ENCODE data around the gene ISG20L2.
A peak's percentile ranks its signal among the peaks of the same experiment; 100 is the strongest.
"Not testable (repeated sequence)": the region's sequence is repeated elsewhere in the genome, so short reads cannot be mapped to it uniquely, and the experiment has no call there.

ISG20L2 gene, protein sequence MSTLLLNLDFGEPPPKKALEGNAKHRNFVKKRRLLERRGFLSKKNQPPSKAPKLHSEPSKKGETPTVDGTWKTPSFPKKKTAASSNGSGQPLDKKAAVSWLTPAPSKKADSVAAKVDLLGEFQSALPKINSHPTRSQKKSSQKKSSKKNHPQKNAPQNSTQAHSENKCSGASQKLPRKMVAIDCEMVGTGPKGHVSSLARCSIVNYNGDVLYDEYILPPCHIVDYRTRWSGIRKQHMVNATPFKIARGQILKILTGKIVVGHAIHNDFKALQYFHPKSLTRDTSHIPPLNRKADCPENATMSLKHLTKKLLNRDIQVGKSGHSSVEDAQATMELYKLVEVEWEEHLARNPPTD

DNA sequence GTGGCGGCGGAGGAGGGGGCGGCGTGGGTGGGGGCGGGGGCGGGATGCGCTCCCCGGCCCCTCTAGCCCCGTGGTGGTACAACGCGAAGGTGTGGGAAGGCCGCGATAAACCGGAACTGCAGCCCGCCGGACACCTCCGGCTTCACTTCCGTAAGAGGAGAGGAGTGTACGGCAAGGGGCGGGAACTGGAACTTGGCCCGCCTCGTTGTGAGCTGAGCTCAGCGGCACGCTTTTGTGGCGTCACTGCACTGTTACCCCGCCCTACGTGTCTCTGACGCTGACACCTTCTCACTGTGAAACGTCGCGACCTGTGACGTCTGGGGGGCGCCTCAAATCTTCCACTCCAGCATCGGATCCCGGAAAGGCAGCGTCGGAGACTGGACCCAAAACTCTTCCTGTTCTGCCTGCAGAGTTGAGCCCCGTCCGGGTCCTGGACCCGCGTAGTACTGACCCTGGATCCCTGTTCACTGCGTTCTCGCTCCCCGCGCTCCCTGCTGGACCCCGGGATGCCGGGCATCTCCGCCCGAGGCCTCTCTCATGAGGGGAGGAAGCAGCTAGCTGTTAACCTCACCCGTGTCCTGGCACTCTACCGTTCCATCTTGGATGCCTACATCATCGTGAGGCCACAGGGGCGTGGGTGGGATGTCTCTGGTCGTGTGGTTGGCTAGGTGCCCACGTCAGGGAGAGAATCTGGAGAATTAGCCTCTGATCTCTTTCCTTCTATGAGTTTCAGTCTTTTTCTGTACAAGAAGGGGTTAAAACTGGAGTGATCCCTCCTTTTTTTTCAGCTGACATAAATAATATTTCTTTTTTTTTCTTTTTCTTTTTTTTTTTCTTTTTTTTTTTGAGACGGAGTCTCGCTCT, at the start of gene ISG20L2:
Gene ISG20L2 (minus strand): TSS at position 168 of the 864 bp plus-strand sequence. CDS start 1,114 bp downstream, outside the sequence.
- peak; percentile 93 for DNase-seq (ENCODE audit: low spot score)

DNA sequence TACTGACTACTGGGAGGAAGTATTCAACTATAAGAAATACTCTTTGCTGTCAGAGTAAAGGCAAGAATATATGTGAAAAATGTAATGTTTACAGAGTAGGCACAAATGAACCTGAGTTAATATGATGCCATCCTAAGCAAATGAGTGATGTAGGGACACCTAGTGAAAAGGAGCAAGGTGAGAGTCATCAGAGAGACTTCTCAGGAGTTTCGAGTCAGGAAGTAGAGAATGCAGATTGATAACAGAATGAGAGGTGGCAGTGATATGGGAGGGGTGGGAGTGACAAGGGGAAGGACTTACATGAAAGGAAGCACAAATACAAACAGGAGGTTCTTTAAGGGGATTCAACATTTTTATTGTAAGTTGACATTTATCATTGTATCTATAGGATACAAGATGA, 49.0 kb upstream of the ISG20L2 start:
- no peak for DNase-seq (ENCODE audit: low spot score)

DNA sequence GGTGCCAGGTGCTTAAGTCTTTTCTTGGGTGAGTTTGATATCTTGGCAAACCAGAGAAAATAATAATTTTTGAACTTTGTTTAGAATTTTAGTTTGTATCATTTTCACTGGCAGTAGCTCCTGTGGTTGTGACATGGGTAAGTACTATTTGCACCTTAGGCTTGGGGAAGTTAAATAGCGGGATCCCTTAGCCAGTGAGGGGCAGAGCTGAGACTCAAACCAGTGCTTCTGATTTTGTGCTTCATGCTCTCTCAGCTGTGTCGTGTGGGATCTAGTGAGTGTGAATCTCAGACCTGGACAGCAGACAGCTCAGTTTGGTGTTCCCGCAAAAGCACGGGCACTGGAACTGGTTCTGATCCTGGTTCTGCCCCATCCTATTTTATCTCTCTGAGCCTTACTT, 48.4 kb upstream of the ISG20L2 start:
- no peak for DNase-seq (ENCODE audit: low spot score)

DNA sequence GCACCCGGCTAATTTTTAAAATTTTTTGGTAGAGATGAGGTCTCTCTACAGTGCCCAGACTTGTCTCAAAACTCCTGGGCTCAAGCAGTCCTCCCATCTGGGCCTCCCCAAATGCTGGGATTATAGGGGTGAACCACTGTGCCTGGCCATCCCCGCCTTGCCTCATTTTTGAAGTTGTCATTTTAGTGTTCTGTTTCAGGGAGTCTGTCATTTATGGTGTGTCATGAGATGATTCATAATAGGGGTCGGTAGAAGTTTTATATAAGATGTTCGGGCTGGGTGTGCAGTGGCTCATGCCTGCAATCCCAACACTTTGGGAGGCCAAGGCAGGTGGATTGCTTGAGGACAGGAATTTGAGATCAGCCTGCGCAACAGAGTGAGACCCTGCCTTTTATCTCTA, 47.2 kb upstream of the ISG20L2 start:
- no peak for DNase-seq (ENCODE audit: low spot score)

DNA sequence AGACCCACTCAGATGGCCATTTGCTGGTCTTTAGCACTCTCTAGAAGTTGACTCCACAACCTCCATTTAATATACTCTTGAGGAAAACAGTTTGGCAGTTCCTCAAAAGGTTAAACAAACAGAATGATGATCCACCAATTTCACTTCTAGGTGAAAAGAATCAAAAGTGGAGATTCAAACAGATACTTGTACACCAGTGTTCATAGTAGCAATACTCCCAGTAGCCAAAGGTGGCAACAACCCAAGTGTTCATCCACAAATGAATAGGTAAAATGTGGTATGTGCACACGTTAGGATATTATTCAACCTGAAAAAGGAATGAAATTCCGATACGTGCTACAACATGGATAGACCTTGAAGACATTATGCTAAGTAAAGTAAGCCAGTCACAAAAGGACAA, 45.0 kb upstream of the ISG20L2 start:
- DNase-seq (ENCODE audit: low spot score), result no peak

DNA sequence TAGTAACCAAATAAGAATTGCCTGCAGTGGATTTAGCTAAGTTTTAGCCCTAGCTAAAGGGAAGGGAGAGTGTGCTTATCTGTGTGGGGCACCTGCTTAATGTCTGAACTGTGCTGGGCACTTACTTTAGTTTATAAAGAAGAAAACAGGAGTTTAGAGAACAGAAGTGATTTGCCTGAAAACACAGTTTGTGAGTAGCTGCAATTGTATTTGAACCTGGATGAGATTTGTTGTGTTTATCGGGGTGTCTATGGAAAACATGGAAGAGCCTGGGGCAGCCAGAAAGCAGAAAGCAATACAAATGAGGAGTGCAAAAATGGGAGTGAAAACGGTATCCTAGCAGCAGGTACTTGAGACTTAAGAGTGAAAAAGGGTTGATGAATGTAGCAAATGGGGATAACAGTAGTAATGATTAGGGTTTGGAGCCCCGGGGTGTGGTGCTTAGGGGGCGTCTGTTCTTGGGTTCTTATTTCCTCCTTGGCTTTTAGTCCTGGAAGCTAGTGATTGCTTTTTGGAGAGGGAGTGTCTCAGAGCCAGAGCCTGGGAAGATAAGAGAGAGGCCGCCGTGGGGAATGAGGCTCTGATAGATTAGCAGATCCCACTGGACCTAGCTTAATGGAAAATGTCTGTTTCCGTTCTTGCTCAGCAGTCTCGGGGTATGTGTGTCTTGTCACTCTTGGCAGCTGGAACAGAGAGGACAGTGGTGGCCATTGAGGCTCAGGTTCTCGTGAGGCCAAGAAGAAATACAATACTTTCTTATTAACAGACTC, 44.3 kb upstream of the ISG20L2 start:
- DNase-seq (ENCODE audit: low spot score), result peak; percentile 65

DNA sequence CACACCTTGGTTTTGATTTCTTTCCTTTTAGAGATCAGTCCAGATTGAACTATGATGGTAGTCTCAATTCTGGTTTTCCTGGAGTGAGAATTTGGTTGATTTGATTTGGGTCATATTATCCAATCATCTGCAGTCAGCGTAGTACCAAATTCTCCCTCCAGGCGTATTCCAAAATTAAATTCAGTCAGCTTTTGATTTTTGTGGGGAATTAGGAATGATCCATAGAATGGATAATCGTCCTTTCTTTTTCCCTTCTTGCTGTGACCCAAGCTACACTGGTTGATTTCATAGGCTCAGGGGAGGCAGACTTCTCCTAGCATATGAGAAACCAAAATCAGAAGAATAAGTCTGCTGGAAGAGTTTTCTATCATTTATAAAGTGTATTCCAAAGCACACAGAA, 43.7 kb upstream of the ISG20L2 start:
- DNase-seq (ENCODE audit: low spot score), result no peak

DNA sequence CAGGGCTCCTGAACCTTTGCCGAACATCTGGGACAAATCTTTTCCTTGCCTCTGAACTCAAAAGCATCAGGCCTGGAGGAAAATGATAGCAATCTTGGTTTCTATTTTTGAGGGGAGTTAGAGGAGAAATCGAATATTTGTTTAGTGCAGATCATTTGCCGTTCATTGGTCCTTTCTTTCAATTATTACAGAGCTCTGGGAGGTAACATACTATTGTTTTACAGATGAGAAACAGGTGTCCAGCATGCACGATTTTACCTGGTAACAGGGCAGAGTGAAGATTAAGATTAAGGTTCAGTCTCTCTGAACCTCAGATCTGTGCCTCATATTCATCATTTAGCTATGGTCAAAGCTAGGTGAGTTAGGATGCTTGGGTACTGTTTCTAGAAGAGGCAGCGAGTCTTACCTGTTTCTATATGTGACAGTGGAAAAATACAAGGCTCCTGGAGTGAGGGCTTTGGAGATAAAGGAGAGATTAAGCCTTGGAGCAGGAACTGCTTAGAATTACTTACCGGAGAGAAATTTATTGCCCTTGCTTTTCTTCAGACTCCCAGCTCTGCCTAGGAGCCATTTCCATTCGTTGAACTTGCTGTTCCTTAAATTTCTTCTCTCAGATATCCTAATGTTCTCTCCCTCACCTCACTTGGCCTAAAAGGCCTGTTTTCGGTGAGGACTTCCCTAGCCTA, 40.2 kb upstream of the ISG20L2 start:
- no peak for DNase-seq (ENCODE audit: low spot score)

DNA sequence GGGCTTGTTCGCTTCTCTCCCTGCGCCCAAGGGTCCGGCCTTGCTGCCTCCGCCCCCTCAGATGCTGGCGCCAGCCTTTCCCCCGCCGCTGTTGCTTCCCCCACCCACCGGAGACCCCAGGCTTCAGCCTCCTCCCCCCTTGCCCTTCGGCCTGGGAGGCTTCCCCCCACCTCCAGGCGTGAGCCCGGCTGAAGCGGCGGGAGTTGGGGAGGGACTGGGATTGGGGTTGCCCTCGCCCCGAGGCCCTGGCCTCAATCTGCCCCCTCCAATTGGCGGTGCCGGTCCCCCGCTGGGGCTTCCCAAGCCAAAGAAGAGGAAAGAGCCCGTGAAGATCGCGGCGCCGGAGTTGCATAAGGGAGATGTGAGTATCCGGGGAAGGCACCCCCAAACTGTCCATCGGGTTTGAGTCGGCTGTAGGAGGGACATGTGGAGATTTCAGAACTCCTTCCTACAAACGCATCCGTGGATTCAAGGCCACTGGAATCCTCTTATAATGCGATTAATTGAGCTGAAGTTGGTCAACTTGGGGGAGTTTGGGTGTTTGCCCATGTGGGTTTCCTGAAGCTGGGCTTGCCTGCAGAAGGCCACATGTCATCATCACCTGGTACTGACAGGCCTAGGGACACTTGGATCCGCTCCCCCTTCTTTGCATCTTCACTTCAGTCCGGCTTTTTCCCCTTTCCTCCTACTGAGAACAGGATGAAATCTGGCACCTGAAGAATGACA, 39.5 kb upstream of the ISG20L2 start:
- peak; percentile 64 for DNase-seq (ENCODE audit: low spot score)

DNA sequence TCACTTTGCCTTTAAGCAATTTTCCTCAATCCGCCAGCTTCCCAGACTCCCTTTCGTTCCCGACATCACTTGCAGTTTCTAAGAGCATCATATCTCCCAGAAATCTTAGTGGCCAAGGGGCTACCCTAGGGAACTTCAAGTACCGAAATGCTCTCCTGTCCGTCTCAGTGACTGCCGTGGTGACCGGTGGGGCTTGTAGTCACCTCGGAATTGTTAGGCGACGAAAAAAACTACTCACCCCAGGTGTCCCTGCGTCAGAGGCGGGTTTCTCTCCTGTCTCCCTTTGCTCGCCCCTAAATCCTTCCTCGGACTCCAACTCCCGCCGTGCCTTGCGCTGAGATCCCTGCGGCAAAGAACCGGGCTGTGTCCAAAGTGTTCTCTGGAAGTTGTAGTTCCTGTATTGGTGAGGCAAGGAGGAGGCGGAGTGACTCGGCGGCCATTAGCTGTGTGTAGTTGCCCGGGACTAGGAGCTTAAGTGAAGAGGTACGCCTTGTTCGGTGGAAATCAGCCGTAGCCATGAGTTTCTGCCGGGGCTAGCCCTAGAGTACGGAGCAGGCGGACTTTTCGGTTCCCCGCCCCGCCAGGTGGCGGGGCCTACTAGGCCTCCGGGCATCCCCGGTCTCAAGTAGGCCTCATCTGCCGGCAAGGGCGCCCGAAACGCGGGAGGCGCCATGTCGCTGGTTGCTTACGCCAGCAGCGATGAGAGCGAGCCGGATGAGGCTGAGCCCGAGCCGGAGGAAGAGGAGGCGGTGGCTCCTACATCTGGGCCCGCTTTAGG, 38.7 kb upstream of the ISG20L2 start, which contains the start of gene PRCC:
Gene PRCC (plus strand): TSS at position 435 of the 778 bp plus-strand sequence. CDS start 237 bp downstream, at position 672.
- DNase-seq (ENCODE audit: low spot score), result peak; percentile 100

DNA sequence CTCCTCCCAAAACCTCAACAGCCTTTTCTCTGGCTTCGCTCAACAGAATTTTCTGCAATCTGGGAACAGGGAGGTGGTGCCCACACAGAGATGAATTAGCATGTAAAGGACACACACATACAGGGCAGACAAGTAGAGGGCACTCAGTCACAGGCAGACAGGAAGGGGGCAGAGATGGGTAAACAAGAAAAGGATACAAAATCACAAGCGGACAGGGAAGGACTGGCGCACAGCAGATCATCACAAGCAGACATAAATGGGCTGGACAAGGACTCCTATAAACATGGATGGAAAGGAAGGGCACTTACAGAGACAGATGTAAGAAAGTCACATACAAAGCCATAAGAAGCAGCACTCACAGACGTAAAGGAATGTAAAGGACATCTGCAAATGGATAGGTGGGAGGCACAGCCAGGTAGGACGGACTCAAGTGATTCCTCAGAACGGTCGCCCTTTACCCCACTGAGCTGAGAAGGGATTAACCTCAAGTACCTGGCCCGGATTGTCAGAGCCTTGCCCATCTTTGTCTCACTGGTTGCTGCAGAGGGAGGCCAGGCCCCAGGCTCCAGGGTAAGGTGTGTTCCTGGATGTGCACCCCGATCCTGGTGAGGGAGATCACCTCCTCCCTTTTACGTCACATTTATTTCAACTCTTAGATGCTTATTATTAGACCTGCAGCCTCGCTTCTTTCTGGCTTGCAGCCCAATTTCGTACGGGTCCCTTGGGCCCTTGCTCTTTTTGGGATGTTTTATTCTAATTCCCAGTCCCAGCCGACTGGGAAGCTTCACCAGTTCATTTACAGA, 37.9 kb upstream of the ISG20L2 start:
- peak; percentile 60 for DNase-seq (ENCODE audit: low spot score)

DNA sequence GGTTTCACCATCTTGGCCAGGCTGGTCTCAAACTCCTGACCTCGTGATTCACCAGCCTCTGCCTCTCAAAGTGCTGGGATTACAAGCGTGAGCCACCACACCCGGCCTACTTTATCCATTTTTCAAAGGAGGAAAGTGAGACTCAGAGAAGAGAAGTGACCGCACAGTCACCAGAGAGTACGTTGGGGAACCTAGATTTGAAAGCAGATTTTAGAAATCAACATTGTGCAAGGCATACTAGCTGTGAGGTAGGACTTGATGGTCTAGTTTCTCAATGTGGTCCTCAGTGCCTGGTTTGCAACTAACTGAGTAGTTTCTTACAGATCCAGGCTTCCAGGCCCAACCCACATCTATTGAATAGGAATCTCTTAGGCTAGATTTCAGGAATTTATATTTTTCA, 37.1 kb upstream of the ISG20L2 start:
- DNase-seq (ENCODE audit: low spot score), result no peak

DNA sequence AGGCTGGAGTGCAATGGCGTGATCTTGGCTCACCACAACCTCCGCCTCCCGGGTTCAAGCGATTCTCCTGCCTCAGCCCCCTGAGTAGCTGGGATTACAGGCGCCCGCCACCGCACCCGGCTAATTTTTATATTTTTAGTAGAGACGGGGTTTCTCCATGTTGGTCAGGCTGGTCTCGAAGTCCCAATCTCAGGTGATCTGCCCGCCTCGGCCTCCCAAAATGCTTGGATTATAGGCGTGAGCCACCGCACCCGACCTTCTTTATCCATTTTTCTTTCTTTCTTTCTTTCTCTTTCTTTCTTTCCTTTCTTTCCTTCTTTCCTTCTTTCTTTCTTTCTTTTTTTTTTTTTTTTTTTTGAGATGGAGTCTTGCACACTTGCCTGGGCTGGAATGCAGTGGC, 36.6 kb upstream of the ISG20L2 start:
- DNase-seq (ENCODE audit: low spot score), result not testable (repeated sequence)

DNA sequence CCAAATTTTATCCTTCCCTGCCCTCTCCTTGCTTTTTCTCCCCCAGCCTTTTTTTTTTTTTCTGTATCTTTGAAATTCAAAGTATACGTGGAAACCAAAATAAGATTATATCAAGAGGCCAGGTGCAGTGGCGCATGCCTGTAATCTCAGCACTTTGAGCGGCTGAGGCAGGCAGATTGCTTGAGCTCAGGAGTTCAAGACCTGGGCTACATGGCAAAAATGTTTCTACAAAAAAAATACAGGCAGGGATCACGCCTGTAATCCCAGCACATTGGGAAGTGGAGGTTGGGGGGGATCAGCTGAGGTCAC, 32.2 kb upstream of the ISG20L2 start:
- DNase-seq (ENCODE audit: low spot score), result no peak

DNA sequence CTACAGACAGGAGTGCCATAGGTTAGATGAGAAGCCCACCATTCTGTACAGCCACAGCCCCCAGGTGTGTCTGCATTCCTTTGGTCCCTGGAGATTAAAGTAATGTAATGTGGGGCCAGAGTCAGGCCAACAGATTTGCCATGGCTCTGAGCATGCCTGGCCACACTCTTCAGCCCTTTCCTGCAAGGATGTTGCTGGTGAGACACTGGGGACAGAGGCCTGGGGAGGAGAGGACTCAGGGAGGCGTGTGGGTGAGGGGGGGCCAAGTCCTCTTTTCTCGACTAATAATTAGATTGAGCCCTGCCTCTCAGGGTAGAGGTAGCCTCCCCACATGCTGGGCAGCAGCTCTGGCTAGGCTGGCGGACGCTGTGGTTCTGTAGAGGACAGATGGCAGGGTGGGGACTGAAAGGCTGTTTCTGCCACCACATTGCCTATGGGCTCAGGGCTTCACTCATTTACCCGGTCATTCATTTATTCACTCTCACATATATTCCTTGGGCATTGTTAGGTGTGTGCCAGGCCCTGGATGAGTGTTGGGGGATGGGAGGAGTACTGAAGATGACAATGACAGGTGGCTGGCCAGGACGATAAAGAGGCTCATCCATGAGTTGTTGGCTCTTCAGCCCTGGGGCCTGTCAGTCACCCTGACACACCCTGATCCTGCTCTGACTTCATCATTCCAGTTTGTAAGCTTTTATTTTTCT, 31.7 kb upstream of the ISG20L2 start:
- no peak for DNase-seq (ENCODE audit: low spot score)

DNA sequence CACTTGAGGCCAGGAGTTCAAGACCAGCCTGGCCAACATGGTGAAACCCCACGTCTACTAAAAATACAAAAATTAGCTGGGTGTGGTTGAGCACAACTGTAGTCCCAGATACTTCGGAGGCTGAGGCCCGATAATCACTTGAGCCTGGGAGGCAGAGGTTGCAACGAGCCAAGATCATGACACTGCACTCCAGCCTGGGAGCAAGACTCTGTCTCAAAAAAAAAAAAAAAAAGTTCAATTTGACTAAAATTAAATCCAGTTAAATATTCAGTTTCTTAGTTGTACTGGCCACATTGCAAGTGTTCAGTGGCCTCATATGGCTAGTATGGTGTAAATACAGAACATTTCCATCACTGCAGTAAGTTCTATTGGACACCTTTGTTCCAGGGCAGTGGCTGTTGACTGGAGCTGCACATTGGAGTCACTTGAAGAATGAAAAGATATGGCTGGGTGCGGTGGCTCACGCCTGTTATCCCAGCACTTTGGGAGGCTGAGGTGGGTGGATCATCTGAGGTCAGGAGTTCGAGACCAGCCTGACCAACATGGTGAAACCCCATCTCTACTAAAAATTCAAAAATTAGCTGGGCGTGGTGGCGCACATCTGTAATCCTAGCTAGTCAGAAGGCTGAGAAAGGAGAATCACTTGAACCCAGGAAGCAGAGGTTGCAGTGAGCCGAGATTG, 29.1 kb upstream of the ISG20L2 start:
- not testable (repeated sequence) for DNase-seq (ENCODE audit: low spot score)

DNA sequence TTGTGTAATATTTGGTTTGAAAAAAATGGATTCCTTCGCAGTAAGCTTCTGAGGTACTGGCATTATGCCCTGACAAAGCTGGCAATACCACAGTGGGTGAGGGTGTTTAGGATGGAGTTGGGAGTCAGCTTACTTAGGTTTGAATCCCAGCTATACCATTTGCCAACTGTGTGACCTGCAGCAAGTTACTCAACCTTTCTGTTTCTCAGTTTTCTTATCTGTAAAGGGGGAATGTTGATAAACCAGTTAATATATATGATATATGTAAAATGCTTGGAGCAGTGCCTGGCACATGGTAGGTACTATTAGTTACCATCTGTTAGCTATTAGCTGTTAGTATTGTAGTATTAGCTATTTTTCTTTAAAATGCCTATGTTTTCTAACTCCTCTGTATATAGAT, 27.8 kb upstream of the ISG20L2 start:
- no peak for DNase-seq (ENCODE audit: low spot score)

DNA sequence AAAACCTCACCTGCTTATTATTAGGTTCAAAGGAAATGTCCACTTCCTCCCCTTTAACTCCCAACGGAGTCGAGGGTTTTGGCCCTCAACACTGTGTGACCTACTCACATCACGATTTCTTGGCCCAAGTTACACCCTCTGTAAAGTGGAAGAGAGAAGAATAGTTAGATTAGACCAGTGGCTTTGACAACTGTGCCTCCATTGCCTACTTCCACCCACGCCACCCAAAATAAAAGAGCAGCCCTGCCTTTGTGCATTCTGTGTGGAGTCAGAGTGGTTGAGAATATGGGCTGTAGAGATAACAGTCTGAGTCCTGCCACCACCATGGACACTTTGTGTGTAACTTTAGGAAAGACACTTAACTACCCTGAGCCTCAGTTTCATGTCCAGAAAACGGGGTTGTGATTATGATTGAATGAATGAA, 27.0 kb upstream of the ISG20L2 start:
- no peak for DNase-seq (ENCODE audit: low spot score)
